ENCODE results near the gene BBS10. TPM values are rescaled to one million over a fixed set of nuclear protein-coding genes. Genes with fewer than 3 reads are reported as not detected.

BBS10 gene
- total RNA-seq, 2 experiments from 2014 or later: 3.7 to 3.9 TPM

- Mint-ChIP-seq H3K4me3 (no peak overlapping the region), H3K36me3 (ENCODE audit: low read depth) (no peaks in the 10 kb centered on the region), H3K9me3 (no peaks in the 10 kb centered on the region), H3K27ac (no peak overlapping the region), H3K4me1 (ENCODE audit: low read depth) (no peaks in the 10 kb centered on the region), H3K27me3 (peaks cover 11% of the 10 kb centered on the region)
- ChIA-PET CTCF (no interaction called here), POLR2A (no interaction called here)
- no peak for TF ChIP-seq CTCF (IDR thresholded peaks at IDR 0.05)
- DNase-seq (no peak), ATAC-seq (no peak)
- intact Hi-C loops (cut with micrococcal nuclease): no loop called here
Measured at GRCh38 chr12:76311796-76312195, 36.4 kb downstream of the BBS10 start.

DNA sequence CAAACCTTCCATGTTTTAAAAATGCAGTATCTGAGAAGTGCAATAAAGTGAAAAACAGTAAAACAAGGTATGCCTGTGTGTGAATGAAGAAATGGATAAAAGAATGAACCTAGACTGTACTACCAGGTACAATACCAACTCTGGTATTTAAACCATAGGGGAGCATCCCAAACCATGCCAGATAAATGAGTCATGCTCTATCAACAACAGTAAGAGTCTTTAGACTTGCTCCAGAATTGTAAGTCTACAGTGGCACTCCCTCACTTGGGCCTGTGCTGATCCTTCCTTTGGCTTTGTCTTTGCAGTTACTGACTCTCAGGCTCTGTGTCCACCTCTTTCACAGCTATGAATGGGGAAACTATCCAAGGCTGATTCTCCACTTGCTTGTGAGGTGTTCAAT, 38.1 kb downstream of the BBS10 start:
- no peaks in the 10 kb centered on the region for H3K4me1 Mint-ChIP-seq (ENCODE audit: low read depth)
- H3K27ac Mint-ChIP-seq: no peak overlapping the region
- no peaks in the 10 kb centered on the region for H3K9me3 Mint-ChIP-seq
- intact Hi-C loops (cut with micrococcal nuclease): no loop called here
- DNase-seq (no peak), ATAC-seq (no peak)
- no peaks in the 10 kb centered on the region for H3K36me3 Mint-ChIP-seq (ENCODE audit: low read depth)
- ChIA-PET POLR2A (no interaction called here), CTCF (no interaction called here)
- H3K4me3 Mint-ChIP-seq: no peak overlapping the region
- peaks cover 11% of the 10 kb centered on the region for H3K27me3 Mint-ChIP-seq
- TF ChIP-seq CTCF (IDR thresholded peaks at IDR 0.05): no peak

- Mint-ChIP-seq H3K4me1 (ENCODE audit: low read depth) (peaks cover 3% of the 10 kb centered on the region), H3K9me3 (no peaks in the 10 kb centered on the region), H3K27me3 (peaks cover 11% of the 10 kb centered on the region), H3K27ac (no peak overlapping the region), H3K36me3 (ENCODE audit: low read depth) (no peaks in the 10 kb centered on the region), H3K4me3 (no peak overlapping the region)
- ATAC-seq (no peak), DNase-seq (no peak)
- no peak for TF ChIP-seq CTCF (IDR thresholded peaks at IDR 0.05)
- intact Hi-C loops (cut with micrococcal nuclease): no loop called here
- CTCF ChIA-PET: interaction anchor here (1.1 kb wide), 1 partner anchor 278 kb away, joined by 3 read pairs; no protein-coding TSS in a partner anchor
- POLR2A ChIA-PET: no interaction called here
Measured at GRCh38 chr12:76308866-76309265, 39.3 kb downstream of the BBS10 start.

DNA sequence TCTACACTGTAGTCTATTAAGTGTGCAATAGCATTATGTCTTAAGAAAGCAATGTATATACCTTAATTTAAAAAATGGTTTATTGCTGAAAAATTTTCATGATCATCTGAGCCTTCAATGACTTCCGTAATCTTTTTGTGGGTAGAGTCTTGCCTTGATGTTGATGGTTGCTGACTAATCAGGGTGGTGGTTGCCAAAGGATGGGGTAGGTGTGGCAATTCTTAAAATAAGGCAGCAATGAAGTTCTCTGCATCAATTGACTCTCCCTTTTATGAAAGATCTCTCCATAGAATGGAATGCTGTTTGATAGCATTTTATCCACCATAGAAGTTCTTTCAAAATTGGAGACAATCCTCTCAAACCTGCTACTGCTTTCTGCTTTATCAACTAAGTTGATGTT, 41.1 kb downstream of the BBS10 start:
- ATAC-seq: no peak
- CTCF ChIA-PET: no interaction called here
- no peak overlapping the region for H3K27ac Mint-ChIP-seq
- H3K27me3 Mint-ChIP-seq: peaks cover 3% of the 10 kb centered on the region
- TF ChIP-seq CTCF (IDR thresholded peaks at IDR 0.05): no peak
- DNase-seq: no peak
- H3K36me3 Mint-ChIP-seq (ENCODE audit: low read depth): no peaks in the 10 kb centered on the region
- intact Hi-C loops (cut with micrococcal nuclease): no loop called here
- peaks cover 3% of the 10 kb centered on the region for H3K4me1 Mint-ChIP-seq (ENCODE audit: low read depth)
- no peak overlapping the region for H3K4me3 Mint-ChIP-seq
- no peaks in the 10 kb centered on the region for H3K9me3 Mint-ChIP-seq
- POLR2A ChIA-PET: no interaction called here

- peaks cover 3% of the 10 kb centered on the region for H3K4me1 Mint-ChIP-seq (ENCODE audit: low read depth)
- CTCF ChIA-PET: no interaction called here
- no peaks in the 10 kb centered on the region for H3K36me3 Mint-ChIP-seq (ENCODE audit: low read depth)
- no peak for TF ChIP-seq CTCF (IDR thresholded peaks at IDR 0.05)
- ATAC-seq (no peak), DNase-seq (no peak)
- no peaks in the 10 kb centered on the region for H3K9me3 Mint-ChIP-seq
- intact Hi-C loops (cut with micrococcal nuclease): no loop called here
- H3K4me3 Mint-ChIP-seq: no peak overlapping the region
- POLR2A ChIA-PET: no interaction called here
- H3K27ac Mint-ChIP-seq: no peak overlapping the region
- peaks cover 2% of the 10 kb centered on the region for H3K27me3 Mint-ChIP-seq
Measured at GRCh38 chr12:76303989-76304460, 44.2 kb downstream of the BBS10 start.

All from activated CD8-positive, alpha-beta T cell treated with anti-CD3 and anti-CD28 coated beads for 36 hours (primary cell).